Measurements from ENCODE around the gene TPCN1. TPM values are rescaled to one million over a fixed set of nuclear protein-coding genes. Genes with fewer than 3 reads are reported as not detected.

TPCN1 gene
- polyA plus RNA-seq, 3 donors: 26.4 to 41.7 (median 36.1) TPM

GRCh38 chr12:113248051-113248825 lies 27.0 kb downstream of the TPCN1 start:
- 87 to 94% (median 91%) methylated on average over 22 of the region's 22 CpGs for whole genome bisulfite sequencing, 3 donors
- H3K27ac ChIP-seq (ENCODE audit: low read depth, low read length): no peak overlapping the region

- no peak overlapping the region for H3K27ac ChIP-seq (ENCODE audit: low read depth, low read length)
- WGBS, 3 donors: 61 to 96% (median 95%) methylated on average over 11 of the region's 11 CpGs
These were observed 27.7 kb downstream of the TPCN1 start for GRCh38 chr12:113248842-113249435.

- WGBS, 3 donors: 93 to 94% (median 93%) methylated on average over 12 of the region's 12 CpGs
- H3K27ac ChIP-seq (ENCODE audit: low read depth, low read length): no peak overlapping the region
These were observed 28.3 kb downstream of the TPCN1 start for GRCh38 chr12:113249546-113249945.

GRCh38 chr12:113250045-113250444 lies 28.8 kb downstream of the TPCN1 start:
- H3K27ac ChIP-seq (ENCODE audit: low read depth, low read length): no peak overlapping the region
- 89 to 93% (median 89%) methylated on average over 6 of the region's 6 CpGs for WGBS, 3 donors

- WGBS, 3 donors: 94 to 95% (median 95%) methylated on average over 16 of the region's 16 CpGs
- H3K27ac ChIP-seq (ENCODE audit: low read depth, low read length): no peak overlapping the region
These were observed 30.3 kb downstream of the TPCN1 start for GRCh38 chr12:113251404-113252070.

GRCh38 chr12:113252494-113252893 lies 31.2 kb downstream of the TPCN1 start:
- 92 to 96% (median 95%) methylated on average over 10 of the region's 10 CpGs for WGBS, 3 donors
- H3K27ac ChIP-seq (ENCODE audit: low read depth, low read length): no peak overlapping the region

GRCh38 chr12:113253532-113254285 lies 32.4 kb downstream of the TPCN1 start:
- no peak overlapping the region for H3K27ac ChIP-seq (ENCODE audit: low read depth, low read length)
- 87 to 97% (median 97%) methylated on average over 5 of the region's 5 CpGs for WGBS, 3 donors

- H3K27ac ChIP-seq (ENCODE audit: low read depth, low read length): no peak overlapping the region
These were observed 33.0 kb downstream of the TPCN1 start for GRCh38 chr12:113254298-113254697.

GRCh38 chr12:113257564-113257963 lies 36.3 kb downstream of the TPCN1 start:
- no peak overlapping the region for H3K27ac ChIP-seq (ENCODE audit: low read depth, low read length)

More at GRCh38 chr12:113254298-113254697, 33.0 kb downstream of the TPCN1 start:
- 85 to 98% (median 97%) methylated on average over 4 of the region's 4 CpGs for WGBS, 3 donors

GRCh38 chr12:113260127-113260526 lies 38.9 kb downstream of the TPCN1 start:
- 59 to 75% (median 74%) methylated on average over 5 of the region's 5 CpGs for WGBS, 3 donors
- no peak overlapping the region for H3K27ac ChIP-seq (ENCODE audit: low read depth, low read length)

GRCh38 chr12:113260636-113261300 lies 39.5 kb downstream of the TPCN1 start:
- no peak overlapping the region for H3K27ac ChIP-seq (ENCODE audit: low read depth, low read length)
- WGBS, 3 donors: 75 to 79% (median 76%) methylated on average over 12 of the region's 12 CpGs

- 48 to 67% (median 54%) methylated on average over 6 of the region's 6 CpGs for WGBS, 3 donors
These were observed 40.7 kb downstream of the TPCN1 start for GRCh38 chr12:113261847-113262470.

GRCh38 chr12:113262710-113263109 lies 41.4 kb downstream of the TPCN1 start:
- no peak overlapping the region for H3K27ac ChIP-seq (ENCODE audit: low read depth, low read length)

More at GRCh38 chr12:113261847-113262470, 40.7 kb downstream of the TPCN1 start:
- H3K27ac ChIP-seq (ENCODE audit: low read depth, low read length): no peak overlapping the region

GRCh38 chr12:113263431-113263963 lies 42.2 kb downstream of the TPCN1 start:
- H3K27ac ChIP-seq (ENCODE audit: low read depth, low read length): no peak overlapping the region
- WGBS, 3 donors: 89 to 95% (median 91%) methylated on average over 9 of the region's 9 CpGs

GRCh38 chr12:113266106-113266895 lies 45.0 kb downstream of the TPCN1 start:
- WGBS, 3 donors: 93 to 97% (median 96%) methylated on average over 23 of the region's 23 CpGs
- no peak overlapping the region for H3K27ac ChIP-seq (ENCODE audit: low read depth, low read length)

GRCh38 chr12:113267621-113268020 lies 46.4 kb downstream of the TPCN1 start:
- WGBS, 3 donors: 93 to 97% (median 97%) methylated on average over 7 of the region's 7 CpGs
- no peak overlapping the region for H3K27ac ChIP-seq (ENCODE audit: low read depth, low read length)

GRCh38 chr12:113268136-113268535 lies 46.9 kb downstream of the TPCN1 start:
- WGBS, 3 donors: 93 to 97% (median 96%) methylated on average over 12 of the region's 12 CpGs
- H3K27ac ChIP-seq (ENCODE audit: low read depth, low read length): no peak overlapping the region

All from adipose tissue (tissue), 3 donors.